GM12801 (cell line): ENCODE data around the gene TLR7.

Source experiments
- TF ChIP-seq, protein P1 (sequence below): IDR thresholded peaks from one replicate; pipeline ENCODE4 v1.5.1; 2011; ENCODE audit warnings: control low read depth; ENCODE audit not compliant: insufficient read length; ENCODE audit errors: extremely low read depth

The TLR7 gene

GRCh38 chrX:12843668-12844279 is 23.1 kb upstream of the TLR7 start:
- TF ChIP-seq, protein P1, sequence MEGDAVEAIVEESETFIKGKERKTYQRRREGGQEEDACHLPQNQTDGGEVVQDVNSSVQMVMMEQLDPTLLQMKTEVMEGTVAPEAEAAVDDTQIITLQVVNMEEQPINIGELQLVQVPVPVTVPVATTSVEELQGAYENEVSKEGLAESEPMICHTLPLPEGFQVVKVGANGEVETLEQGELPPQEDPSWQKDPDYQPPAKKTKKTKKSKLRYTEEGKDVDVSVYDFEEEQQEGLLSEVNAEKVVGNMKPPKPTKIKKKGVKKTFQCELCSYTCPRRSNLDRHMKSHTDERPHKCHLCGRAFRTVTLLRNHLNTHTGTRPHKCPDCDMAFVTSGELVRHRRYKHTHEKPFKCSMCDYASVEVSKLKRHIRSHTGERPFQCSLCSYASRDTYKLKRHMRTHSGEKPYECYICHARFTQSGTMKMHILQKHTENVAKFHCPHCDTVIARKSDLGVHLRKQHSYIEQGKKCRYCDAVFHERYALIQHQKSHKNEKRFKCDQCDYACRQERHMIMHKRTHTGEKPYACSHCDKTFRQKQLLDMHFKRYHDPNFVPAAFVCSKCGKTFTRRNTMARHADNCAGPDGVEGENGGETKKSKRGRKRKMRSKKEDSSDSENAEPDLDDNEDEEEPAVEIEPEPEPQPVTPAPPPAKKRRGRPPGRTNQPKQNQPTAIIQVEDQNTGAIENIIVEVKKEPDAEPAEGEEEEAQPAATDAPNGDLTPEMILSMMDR, result no peak

DNA sequence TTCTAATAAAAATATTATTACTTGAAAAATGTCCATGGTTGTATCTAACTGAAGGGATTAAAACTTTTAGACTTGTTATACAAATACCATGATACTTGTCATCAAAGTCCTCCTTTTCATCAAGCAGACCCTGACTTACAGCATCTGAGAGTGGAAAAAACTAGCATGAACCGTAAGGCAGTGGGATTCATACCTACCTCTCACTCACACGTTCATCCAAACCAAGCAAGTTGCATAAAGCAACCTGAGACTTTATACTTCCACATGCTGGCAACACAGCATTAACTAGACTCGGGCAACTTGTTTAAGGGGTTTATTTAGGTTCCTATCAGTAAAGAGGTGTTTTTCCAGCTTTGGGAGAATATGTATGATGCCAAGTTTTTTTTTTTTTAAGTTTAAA is 22.6 kb upstream of the TLR7 start:
- TF ChIP-seq, protein P1, result no peak

- TF ChIP-seq, protein P1, result no peak
Measured at GRCh38 chrX:12865359-12865758, 1.5 kb upstream of the TLR7 start.

DNA sequence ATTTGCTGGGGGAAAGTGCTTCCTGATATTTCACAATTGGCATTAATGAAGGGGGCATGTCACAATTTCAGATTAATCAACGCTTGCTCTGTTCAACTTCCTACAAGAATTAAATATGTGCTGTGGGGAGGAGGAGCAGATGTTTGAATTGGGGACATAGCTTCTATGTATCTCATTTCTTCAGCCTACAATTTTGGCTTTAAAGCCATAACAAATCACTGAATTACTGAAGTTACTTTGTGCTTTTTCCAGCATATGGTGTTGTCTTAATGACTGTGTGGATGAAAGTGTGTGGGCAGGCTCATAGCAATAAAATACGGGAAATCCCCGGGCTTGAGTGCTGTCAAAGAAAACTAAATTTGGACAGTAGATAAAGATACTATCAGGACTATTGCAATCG is 813 bp downstream of the TLR7 start:
- TF ChIP-seq, protein P1, result no peak

GRCh38 chrX:12868747-12869146 is 1.9 kb downstream of the TLR7 start:
- TF ChIP-seq, protein P1, result no peak

GRCh38 chrX:12871257-12871656 is 4.4 kb downstream of the TLR7 start:
- TF ChIP-seq, protein P1, result no peak

GRCh38 chrX:12872741-12873140 is 5.9 kb downstream of the TLR7 start:
- TF ChIP-seq, protein P1, result no peak
